Measurements from ENCODE around the gene DHRSX.

GRCh38 chrX:2185341-2186082 lies 315.3 kb downstream of the DHRSX start:
- no peak for TF ChIP-seq CTCF (conservative IDR thresholded peaks at IDR 0.05; ENCODE audit: low read depth, low read length)
- TF ChIP-seq EZH2phosphoT487 (IDR thresholded peaks at IDR 0.05; ENCODE audit: borderline replicate concordance, low read length), result no peak
- TF ChIP-seq EZH2 (IDR thresholded peaks at IDR 0.05; ENCODE audit: low read length, unreplicated experiment), result no peak

Data from PC-3 (cell line).